ENCODE data around the gene TPCN2.

TPCN2 gene

DNA sequence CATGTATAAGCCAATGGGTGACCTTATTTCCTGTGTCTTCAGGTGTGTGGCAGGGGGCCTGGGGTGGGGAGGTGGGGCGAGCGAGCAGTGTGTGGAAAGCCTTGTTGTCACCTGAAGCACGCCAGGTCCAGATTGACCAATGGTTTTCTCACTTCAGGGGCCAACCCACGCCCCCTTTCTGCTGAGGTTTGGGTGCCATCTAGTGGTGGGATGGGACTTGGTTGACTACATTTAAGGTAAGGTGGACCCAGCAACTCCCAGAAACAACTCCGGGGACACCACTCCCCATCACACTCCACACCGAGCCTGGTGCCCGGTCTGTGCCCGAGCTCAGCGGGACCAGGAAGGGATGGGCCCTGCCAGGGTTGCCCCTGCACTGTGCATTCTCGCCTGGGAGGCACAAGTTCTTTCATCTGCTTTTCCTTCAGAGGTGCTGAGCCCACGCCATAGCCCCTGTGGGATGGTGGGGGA, 40.0 kb downstream of the TPCN2 start:
- in situ Hi-C loops (cut with MboI; ENCODE audit: low sequenced_read_pairs): loop anchor here (25.0 kb wide), 1 partner anchor 451 kb away; no protein-coding TSS in a partner anchor

DNA sequence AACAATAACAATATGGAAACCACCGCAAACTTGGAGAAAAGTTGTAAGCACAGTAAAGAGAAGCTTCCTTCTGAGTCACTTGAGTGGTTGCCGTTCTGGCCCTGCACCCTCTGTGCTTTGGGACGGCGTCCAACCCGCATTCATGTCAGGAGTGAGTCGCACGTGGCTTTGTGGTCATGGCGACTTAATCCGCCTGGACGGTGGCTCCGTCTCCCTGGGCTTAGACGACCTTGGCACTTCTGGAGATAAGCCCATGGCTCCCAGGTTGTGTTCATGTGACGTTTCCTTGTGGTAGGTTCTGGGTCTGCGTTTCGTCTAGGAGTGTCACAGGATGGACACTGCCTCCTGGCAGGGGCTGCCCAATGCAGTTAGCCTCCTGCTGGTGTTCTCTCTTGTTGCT, 40.5 kb downstream of the TPCN2 start:
- in situ Hi-C loops (cut with MboI; ENCODE audit: low sequenced_read_pairs): loop anchor here (25.0 kb wide), 1 partner anchor 452 kb away; no protein-coding TSS in a partner anchor

DNA sequence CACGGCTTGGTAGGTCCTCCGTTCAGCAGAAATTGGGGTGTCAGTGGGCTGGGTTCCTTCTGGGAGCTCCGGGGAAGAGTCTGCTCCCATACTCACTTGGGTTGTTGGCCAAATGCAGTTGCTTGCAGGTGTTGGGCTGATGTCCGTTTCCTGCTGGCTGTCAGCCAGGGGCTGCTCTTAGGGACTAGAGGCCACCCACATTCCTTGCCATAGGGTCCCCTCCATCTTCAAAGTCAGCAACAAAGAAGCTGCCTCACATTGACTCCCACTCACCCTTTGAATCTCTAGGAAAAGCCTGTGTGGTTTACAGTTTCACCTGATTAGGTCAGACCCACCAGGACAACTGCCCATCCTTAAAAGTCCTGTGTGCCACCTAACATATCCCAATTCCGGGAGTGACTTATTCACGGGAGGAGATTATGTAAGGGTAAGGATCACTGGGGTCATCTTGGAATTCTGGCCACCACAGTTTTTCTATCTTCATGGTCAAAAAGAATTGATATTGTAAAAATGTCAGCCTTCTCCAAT, 43.0 kb downstream of the TPCN2 start:
- in situ Hi-C loops (cut with MboI; ENCODE audit: low sequenced_read_pairs): loop anchor here (25.0 kb wide), 1 partner anchor 454 kb away; no protein-coding TSS in a partner anchor

DNA sequence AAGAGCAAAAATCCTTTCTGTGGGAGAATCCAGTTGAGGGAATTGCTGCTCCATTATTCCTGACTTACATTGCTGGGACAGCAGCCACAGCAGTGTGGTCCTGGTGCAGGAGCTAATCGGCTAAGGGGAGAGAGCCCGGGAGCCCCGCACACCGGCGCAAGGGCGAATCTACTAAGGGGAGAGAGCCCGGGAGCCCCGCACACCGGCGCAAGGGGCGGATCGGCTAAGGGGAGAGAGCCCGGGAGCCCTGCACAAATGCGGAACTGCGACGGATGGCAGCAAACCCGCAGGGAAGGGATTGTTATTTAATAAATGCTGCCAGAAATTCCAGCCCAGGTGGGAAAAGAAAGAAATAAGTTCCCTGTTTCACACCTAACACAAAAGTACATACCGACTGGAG, 43.5 kb downstream of the TPCN2 start:
- in situ Hi-C loops (cut with MboI; ENCODE audit: low sequenced_read_pairs): loop anchor here (25.0 kb wide), 1 partner anchor 455 kb away; no protein-coding TSS in a partner anchor

DNA sequence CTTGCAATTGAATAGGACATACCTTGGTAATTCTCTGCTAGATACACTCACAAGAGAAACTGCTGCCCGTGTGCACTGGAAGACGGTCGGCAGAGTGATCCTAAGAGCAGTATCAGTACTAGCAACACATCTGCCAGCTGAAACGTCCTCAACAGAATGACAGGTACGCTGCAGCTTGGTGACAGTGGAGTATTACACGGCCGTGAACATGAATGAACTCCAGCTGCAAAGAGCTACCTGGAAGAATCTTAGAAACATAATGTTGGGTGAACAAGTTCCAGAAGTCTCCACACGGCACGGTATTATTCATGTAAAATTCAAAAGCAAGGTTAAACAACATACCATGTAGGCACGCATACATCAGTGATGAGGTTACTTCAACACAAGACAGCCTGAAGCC, 44.4 kb downstream of the TPCN2 start:
- in situ Hi-C loops (cut with MboI; ENCODE audit: low sequenced_read_pairs): loop anchor here (25.0 kb wide), 1 partner anchor 456 kb away; no protein-coding TSS in a partner anchor

DNA sequence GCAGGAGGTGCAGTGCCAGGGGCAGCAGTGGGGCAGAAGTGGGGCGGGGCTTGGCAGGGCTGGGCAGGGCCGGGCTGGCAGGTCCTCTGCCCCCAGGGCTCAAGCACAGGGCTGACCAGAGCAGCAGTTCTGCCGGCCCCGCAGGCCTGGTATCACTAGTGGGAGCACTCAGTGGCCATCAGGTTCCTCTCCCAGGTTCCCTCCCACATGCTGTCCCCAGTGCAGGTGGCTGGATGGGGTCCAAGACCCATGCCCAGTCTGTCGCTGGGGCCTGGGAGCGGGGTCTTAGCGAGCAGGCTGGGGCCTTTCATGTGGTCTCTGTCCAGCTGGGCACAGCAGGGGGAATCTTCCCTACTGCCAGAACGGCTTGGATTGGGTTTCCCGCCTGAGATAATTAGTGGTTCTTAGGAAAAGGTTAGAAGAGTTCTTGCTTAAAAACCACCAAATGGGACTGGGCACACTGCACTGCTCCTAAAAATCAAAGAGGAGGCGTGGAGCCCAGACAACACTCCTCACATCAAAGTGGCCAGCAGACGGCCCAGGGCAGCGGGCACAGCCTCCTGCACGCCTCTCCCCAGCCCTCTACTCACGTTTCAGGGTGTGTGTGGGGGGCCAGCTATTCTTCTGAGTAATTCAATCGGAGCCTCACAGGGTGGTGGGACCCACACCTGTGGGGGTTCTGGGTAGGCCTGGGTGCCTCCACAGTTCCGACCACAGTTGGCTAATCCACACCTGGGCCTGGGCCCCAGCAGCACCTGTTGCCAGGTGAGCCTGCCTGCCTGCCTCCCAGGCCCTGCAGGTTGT, 45.6 kb downstream of the TPCN2 start:
- in situ Hi-C loops (cut with MboI; ENCODE audit: low sequenced_read_pairs): loop anchor here (25.0 kb wide), 1 partner anchor 457 kb away; no protein-coding TSS in a partner anchor

DNA sequence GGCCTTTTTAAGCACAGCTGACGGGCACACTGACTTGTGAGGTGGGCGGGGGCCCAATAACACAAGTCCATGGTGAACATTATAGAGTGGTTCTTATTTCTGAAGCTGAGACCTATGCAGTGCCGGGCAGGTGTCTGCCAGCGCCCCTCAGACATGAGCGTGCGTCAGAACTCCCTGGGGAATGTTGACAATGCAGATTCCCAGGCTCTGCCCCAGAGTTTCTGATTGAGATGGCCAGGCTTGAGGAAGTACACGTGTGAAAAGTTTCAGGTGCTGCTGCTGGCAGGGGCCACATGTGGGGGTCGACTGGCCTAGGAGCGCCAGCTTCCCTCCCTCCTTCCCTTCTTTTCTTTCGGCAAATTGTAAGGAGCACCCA, 46.2 kb downstream of the TPCN2 start:
- in situ Hi-C loops (cut with MboI; ENCODE audit: low sequenced_read_pairs): loop anchor here (25.0 kb wide), 1 partner anchor 458 kb away; no protein-coding TSS in a partner anchor

DNA sequence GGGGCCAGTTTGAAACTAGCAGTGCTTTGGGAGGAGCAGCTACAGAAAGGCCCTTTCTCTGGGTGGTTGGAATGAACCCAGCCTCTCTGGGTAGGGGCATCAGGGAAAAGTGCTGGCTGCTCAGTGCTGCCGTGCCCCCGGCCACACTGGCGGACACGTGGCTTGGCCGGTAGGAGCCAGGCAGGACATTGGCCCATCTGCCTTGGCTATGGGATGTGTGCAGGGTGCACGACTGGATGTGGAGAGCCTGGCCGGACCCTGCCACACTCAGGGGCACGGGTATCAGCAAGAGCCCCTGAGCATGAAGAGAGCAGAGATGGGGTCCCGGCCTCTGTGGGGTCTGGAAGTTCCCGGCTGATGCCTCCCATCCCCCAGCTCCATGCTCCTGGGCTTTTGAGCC, 46.6 kb downstream of the TPCN2 start:
- in situ Hi-C loops (cut with MboI; ENCODE audit: low sequenced_read_pairs): loop anchor here (25.0 kb wide), 1 partner anchor 458 kb away; no protein-coding TSS in a partner anchor

DNA sequence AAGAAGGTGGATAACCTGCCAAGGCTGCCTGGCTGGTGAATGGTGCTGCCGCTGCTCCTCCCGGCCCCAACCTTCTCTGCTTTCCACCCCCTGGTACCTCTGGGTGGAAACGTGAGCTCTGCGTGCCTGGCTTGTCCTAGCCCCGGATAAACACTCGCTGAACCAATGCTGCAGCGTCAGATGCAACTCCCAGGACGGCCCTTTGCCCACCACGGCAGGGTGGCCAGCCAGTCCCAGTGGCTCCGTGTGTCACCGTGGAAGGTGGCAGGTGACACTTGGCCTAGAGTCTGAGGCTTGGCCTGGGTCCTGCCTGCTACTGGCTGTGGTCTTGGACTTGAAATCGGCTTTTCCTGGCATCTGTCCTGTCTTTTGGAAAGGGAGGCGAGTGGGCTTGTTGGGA, 47.7 kb downstream of the TPCN2 start:
- in situ Hi-C loops (cut with MboI; ENCODE audit: low sequenced_read_pairs): loop anchor here (25.0 kb wide), 1 partner anchor 459 kb away; no protein-coding TSS in a partner anchor

DNA sequence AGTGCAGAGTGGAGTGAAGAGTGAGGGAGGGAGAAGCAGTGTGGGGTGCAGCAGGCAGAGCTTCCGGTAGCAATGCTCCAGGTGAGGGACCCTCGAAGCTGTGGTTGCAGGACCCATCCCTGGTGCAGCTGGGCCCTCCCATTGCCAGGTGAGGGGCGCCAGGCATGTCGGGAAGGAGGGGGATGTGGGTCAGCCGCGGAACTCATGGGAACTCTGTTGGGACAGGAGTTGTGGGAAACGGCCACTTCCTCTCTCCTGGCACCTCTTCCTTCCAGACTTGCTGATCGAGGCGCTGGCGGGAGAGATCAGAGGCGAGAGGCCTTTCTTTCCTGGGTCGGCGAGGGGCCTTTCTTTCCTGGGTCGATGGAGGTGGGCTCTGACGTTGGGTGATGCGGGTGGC, 48.5 kb downstream of the TPCN2 start:
- in situ Hi-C loops (cut with MboI; ENCODE audit: low sequenced_read_pairs): loop anchor here (25.0 kb wide), 1 partner anchor 460 kb away; no protein-coding TSS in a partner anchor

DNA sequence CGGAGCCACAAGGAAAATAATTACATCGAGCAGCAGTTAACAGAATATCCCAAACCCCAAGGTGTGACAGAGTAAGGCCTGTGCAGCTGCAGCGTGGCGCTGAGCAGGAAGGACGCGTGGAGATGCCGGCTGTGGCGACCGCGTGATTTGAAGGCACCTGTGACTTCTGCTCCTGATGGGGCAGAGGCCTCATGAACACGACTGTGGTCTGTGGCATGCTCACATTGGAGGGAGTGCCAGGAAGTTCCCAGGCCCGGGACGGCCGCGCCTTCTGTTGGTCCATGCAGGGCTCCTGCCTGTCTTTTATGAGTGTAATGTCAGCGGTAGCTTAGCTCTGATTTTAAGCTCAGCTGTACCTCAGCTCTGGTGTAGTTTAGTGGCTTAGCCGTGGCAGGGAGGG, 50.4 kb downstream of the TPCN2 start:
- in situ Hi-C loops (cut with MboI; ENCODE audit: low sequenced_read_pairs): loop anchor here (25.0 kb wide), 1 partner anchor 462 kb away; no protein-coding TSS in a partner anchor

DNA sequence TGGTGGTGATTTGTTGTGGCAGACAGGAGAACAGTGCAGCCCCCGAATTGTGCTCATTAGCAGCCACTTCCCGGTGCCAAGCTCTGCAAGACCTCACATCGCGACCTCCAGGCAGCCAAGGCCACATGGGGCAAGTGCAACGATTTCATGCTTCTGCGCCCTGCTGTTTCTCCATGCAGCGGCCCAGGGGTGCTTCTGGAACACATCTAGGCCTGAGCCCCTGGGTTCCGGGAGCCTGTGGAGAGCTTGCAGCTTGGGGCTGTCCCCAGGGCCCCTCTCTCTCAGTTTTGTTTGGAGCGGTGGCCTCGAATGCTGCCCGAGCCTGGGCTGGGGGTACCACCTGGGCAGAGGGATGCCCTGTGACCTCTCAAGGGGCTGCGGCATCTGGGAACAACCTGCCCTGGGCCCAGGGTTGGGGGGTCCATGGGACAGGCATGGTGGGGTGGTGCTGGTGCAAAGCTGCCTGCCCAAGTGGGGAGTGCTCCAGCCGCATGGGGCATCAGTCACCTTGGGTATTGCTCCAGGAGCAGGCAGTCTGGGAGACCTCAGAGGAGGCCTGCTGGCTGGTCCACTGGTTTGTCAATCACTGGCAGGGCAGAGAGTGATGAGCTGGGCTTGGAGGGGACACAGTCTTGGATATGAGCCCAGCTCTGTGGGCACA, 51.9 kb downstream of the TPCN2 start:
- in situ Hi-C loops (cut with MboI; ENCODE audit: low sequenced_read_pairs): loop anchor here (10.0 kb wide), 1 partner anchor 564 kb away; no protein-coding TSS in a partner anchor

DNA sequence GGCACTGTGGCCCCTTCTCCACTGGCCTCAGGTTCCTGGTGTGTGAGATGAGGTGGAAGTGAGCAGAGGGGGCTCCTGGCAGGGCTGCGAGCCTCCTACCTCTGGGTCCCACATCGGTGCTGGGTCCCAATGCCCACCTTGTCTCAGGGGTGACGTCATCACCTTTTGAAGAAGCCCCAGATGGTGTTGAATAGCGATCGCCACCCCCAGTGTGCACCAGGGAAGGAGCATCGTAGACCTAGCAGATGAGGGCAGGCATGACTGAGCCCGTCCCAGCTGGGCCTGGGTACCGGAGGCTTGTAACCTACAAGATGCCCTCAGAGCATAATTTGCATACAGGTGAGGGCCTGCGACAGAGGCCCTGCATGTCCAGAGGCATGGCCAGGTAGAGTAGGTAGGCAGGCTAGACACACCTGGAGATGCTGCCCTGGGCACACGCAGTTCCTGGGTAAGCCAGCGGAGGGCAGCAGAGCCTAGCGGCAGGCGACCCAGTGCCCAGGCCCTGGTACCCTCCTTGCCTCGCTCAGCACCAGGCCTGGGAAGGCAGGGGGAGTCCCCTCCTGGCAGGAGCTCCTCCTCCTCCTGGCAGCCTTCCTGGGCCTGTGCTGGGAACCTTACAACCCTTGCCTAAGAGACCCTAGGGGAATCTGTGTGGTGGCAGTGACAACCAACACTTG, 52.5 kb downstream of the TPCN2 start:
- in situ Hi-C loops (cut with MboI; ENCODE audit: low sequenced_read_pairs): loop anchor here (10.0 kb wide), 1 partner anchor 564 kb away; no protein-coding TSS in a partner anchor

DNA sequence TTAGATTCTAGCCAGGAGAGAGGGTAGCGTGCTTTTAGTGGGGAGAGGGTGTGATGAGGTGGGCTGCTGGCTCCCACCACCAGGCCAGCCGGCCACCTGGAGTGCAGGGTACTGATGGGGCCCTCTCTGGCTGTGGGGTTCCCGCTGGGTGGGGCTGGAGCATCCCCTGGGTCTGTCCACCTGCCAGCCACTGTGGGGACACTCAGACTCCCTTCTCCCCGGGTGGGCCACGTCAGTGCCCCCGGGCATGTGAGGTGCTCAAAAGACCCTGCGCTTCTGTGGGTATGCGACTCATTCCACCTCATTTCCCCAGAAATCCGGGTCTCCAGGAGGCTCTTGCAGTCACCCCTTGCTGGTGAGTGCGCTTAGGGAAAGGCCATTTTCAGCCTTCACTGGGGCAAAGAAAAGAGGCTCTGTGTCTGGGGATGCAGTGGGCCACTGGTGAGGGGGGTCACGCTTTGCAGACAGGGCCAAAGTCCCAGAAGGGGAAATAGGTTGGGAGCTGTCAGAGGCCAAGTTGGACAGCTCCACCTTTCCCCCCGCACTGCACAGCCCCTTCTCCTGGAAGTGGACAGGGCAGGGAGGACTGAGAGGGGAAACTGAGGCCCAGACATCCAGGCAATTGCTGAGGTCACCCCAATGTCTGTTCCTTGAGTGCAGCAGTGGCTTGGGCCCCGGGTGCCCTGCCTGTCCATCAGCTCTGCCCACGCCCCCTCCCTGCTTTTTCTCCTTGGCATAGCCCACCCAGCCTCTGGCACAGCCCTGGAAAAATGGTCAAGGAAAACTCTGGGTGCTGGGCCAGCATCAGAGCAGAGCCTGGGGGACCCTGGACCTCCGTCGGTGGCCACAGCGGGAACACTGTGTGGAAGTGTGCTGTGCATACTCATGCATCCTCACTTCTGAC, 53.3 kb downstream of the TPCN2 start:
- in situ Hi-C loops (cut with MboI; ENCODE audit: low sequenced_read_pairs): loop anchor here (10.0 kb wide), 1 partner anchor 563 kb away; no protein-coding TSS in a partner anchor

DNA sequence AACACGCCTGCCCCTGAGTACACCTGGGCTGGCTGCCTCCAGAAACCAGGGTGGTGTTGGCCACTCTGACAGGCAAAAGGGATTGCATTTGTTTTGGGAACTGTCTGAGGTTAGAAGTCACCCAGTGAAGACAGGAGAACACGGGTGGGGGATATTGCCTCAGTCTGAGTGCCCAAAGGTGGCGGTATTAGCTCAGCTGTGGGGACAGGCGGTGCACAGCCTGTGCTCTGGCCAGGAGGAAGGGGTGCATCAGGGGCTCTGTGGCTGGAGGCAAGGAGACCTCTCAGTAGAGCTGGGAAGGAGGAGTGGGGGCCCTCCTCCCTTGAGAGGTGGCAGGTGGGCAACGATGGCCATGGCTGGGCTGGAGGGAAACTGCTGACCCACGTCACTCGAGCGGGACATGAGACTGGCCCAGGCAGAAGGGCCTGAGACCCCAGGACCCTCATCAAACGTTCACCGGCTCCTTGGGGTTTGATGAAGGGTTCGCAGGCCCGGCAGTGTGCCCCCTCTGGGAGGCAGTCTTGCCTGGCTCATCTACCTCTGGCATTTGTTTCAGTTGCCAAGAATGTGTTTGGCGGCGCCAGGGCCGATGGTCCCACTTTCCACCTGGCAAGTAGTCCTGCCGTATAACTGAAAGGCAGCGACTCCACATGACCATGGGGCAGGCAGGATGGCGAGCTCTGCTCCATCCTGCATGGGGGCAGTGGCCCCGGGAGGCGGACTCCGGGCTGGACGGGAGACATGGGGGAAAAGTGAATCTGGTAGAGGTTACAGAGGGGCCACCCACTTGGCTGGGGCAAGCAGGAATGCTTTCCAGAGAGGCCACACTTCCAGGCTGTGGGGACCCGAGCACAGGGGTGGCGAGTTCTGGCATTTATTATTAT, 54.2 kb downstream of the TPCN2 start:
- in situ Hi-C loops (cut with MboI; ENCODE audit: low sequenced_read_pairs): loop anchor here (10.0 kb wide), 1 partner anchor 562 kb away; no protein-coding TSS in a partner anchor

DNA sequence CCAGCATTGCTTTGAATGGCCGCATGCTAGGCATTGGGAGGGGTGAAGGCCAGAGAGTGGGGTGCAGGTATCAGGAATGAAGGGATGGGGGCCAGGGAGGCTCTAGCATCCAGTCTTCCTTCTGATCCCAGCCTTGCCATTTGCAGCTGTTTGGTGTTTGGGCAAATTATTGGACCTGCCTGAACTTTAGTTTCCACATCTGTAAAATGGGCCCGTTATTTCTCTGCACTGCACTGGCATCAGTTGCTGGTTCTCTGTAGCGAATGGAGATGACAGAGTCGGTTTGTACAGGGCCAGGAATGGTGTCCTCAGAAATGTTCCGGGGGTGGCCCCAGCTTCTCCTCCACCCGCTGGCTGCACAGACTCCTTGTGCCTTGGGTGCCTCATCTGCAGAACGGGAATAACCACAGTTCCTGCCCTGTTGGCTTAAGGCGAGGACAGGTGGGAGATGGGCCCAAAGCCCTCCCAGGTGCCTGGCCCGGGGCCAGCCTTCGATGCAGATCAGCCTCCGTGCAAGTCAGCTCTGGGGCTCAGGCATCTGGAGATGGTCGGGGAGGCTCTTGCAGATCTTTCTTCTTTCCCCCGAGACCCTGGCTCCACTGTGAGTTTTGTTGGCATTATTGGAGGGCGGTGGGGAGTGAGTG, 55.6 kb downstream of the TPCN2 start:
- in situ Hi-C loops (cut with MboI; ENCODE audit: low sequenced_read_pairs): loop anchor here (10.0 kb wide), 1 partner anchor 560 kb away; no protein-coding TSS in a partner anchor

DNA sequence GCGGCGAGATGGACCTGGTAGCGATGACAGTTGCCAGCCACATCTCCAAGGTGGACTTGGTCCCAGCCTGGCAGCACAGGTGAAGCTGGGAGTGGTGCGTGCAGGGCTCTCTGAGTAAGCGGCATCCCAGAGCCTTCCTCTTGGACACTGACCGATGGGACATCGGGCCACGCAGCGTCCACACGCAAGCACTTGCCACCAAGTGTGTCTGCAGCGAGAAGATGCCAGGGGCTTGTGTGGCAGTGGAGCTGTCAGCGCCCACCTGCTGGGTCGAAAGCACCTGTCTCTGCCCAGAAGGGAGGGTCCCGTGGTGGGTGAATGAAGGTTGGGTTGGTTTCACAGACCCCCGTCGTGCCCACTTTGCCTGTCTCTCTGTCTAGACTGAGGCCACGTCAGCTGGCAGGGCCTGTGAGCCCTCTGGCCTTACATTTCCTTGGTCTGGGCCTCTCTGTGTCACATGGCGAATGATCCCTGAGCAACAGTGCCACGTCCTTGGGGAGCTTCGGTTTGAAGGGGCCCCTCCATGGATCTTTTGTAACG, 56.2 kb downstream of the TPCN2 start:
- in situ Hi-C loops (cut with MboI; ENCODE audit: low sequenced_read_pairs): loop anchor here (10.0 kb wide), 1 partner anchor 560 kb away; no protein-coding TSS in a partner anchor

Measured in HL-60/S4 treated with phorbol 12-myristate 13-acetate at 8.2 ng/mL for 4 days and 3 days (cell line).